ENCODE results near the gene CCL7. TPM values are rescaled to one million over a fixed set of nuclear protein-coding genes. Genes with fewer than 3 reads are reported as not detected.

CCL7 gene
- total RNA-seq, 1 donor from 2014 or later, result not detected

- no peak for DNase-seq (ENCODE audit: low read depth in 2 of 2)
These were observed 23.6 kb upstream of the CCL7 start for GRCh38 chr17:34246446-34246845.

- DNase-seq (ENCODE audit: low read depth in 2 of 2), result no peak
These were observed 23.1 kb upstream of the CCL7 start for GRCh38 chr17:34246881-34247280.

- DNase-seq (ENCODE audit: low read depth in 2 of 2), result peak; percentile 44 to 86
These were observed 21.5 kb upstream of the CCL7 start for GRCh38 chr17:34248511-34249024.

- no peak for DNase-seq (ENCODE audit: low read depth in 2 of 2)
These were observed 21.0 kb upstream of the CCL7 start for GRCh38 chr17:34249061-34249460.

- no peak for DNase-seq (ENCODE audit: low read depth in 2 of 2)
These were observed 20.5 kb upstream of the CCL7 start for GRCh38 chr17:34249478-34249877.

- DNase-seq (ENCODE audit: low read depth in 2 of 2), result no peak
These were observed 18.8 kb upstream of the CCL7 start for GRCh38 chr17:34251186-34251585.

- DNase-seq (ENCODE audit: low read depth in 2 of 2), result no peak
These were observed 18.0 kb upstream of the CCL7 start for GRCh38 chr17:34252095-34252443.

GRCh38 chr17:34252444-34253138 is 17.4 kb upstream of the CCL7 start:
- peak; percentile 87 to 95 for DNase-seq (ENCODE audit: low read depth in 2 of 2)

- DNase-seq (ENCODE audit: low read depth in 2 of 2), result no peak
These were observed 16.9 kb upstream of the CCL7 start for GRCh38 chr17:34253139-34253525.

- DNase-seq (ENCODE audit: low read depth in 2 of 2), result peak in 1 of 2 donors; percentile 61
These were observed 15.9 kb upstream of the CCL7 start for GRCh38 chr17:34254146-34254545.

- peak; percentile 76 to 88 for DNase-seq (ENCODE audit: low read depth in 2 of 2)
These were observed 15.2 kb upstream of the CCL7 start, which contains the start of gene CCL2 for GRCh38 chr17:34254651-34255380. Gene CCL2, plus strand, starts transcription at chr17:34255285. Its CDS starts 65 bp downstream, at chr17:34255350.

GRCh38 chr17:34255381-34255732 is 14.7 kb upstream of the CCL7 start:
- no peak for DNase-seq (ENCODE audit: low read depth in 2 of 2)

GRCh38 chr17:34255841-34256240 is 14.2 kb upstream of the CCL7 start:
- DNase-seq (ENCODE audit: low read depth in 2 of 2), result no peak

GRCh38 chr17:34257299-34257985 is 12.6 kb upstream of the CCL7 start:
- DNase-seq (ENCODE audit: low read depth in 2 of 2), result peak in 1 of 2 donors; percentile 65

- DNase-seq (ENCODE audit: low read depth in 2 of 2), result no peak
These were observed 12.1 kb upstream of the CCL7 start for GRCh38 chr17:34257986-34258326.

- DNase-seq (ENCODE audit: low read depth in 2 of 2), result peak in 1 of 2 donors; percentile 54
These were observed 10.9 kb upstream of the CCL7 start for GRCh38 chr17:34259146-34259545.

GRCh38 chr17:34260861-34261260 is 9.2 kb upstream of the CCL7 start:
- DNase-seq (ENCODE audit: low read depth in 2 of 2), result no peak

- DNase-seq (ENCODE audit: low read depth in 2 of 2), result no peak
These were observed 8.3 kb upstream of the CCL7 start for GRCh38 chr17:34261568-34262337.

- no peak for DNase-seq (ENCODE audit: low read depth in 2 of 2)
These were observed 4.3 kb upstream of the CCL7 start for GRCh38 chr17:34265711-34266110.

- DNase-seq (ENCODE audit: low read depth in 2 of 2), result peak in 1 of 2 donors; percentile 63
These were observed 5.9 kb downstream of the CCL7 start for GRCh38 chr17:34275881-34276280.

GRCh38 chr17:34276826-34277225 is 6.8 kb downstream of the CCL7 start:
- no peak for DNase-seq (ENCODE audit: low read depth in 2 of 2)

- no peak for DNase-seq (ENCODE audit: low read depth in 2 of 2)
These were observed 13.6 kb downstream of the CCL7 start for GRCh38 chr17:34283571-34283970.
